RKO (cell line): ENCODE measurements around the gene MYLIP.
"Not testable (repeated sequence)": the region's sequence is repeated elsewhere in the genome, so short reads cannot be mapped to it uniquely, and the experiment has no call there.

ENCODE experiments used
- DNase-seq: peaks from one replicate; pipeline ENCODE4 v3.0.0-alpha.2; 2016; ENCODE audit warnings: low spot score

The MYLIP gene

GRCh38 chr6:16174416-16175078, 45.7 kb downstream of the MYLIP start:
- DNase-seq = no peak

DNA sequence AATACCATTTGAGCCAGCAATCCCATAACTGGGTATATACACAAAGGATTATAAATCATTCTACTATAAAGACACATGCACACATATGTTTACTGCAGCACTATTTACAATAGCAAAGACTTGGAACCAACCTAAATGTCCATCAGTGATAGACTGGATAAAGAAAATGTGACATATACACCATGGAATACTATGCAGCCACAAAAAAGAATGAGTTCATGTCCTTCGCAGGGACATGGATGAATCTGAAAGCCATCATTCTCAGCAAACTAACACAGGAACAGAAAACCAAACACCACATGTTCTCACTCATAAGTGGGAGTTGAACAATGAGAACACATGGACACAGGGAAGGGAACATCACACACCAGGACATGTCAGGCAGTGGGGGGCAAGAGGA, 47.7 kb downstream of the MYLIP start:
- DNase-seq = not testable (repeated sequence)

DNA sequence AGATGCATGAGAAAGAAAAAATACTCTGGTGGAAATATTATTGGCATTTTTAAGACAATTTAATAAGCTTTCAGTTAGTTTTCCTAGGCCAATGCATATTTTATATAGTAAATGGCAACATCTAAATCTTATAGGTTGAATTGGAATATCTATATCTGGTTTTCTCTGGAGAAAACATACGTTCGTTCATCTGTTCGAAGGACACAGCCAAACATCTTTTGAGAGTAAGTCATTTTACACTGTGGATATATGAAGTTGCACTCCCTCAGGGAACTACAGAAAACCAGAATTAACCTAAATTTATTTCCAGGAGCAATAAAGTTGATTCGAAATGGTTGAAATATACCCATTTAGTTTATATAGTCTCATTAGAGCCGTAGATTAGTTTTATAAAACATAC, 49.0 kb downstream of the MYLIP start:
- DNase-seq = no peak

DNA sequence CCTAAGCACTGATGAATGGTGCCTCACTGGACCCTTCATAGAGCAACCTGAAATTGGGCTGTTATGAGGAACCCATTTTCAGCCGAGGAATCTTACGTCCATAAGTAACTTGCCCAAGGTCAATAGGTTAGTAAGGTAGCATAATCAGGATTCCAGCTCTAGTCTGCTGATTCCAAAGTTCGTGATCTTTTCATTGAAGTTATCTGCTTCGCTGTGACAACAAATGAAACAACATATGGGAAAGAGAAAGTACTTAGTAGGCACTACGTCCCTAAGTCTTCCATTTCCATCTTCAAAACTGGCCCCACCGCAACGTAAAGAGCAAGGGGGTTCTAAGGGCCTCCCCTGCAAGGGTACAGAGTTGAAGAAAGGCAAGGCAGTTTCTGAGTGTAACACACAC, 49.5 kb downstream of the MYLIP start:
- no peak for DNase-seq

GRCh38 chr6:16179063-16179462, 50.2 kb downstream of the MYLIP start:
- DNase-seq = no peak

GRCh38 chr6:16179970-16180431, 51.1 kb downstream of the MYLIP start:
- DNase-seq = no peak

DNA sequence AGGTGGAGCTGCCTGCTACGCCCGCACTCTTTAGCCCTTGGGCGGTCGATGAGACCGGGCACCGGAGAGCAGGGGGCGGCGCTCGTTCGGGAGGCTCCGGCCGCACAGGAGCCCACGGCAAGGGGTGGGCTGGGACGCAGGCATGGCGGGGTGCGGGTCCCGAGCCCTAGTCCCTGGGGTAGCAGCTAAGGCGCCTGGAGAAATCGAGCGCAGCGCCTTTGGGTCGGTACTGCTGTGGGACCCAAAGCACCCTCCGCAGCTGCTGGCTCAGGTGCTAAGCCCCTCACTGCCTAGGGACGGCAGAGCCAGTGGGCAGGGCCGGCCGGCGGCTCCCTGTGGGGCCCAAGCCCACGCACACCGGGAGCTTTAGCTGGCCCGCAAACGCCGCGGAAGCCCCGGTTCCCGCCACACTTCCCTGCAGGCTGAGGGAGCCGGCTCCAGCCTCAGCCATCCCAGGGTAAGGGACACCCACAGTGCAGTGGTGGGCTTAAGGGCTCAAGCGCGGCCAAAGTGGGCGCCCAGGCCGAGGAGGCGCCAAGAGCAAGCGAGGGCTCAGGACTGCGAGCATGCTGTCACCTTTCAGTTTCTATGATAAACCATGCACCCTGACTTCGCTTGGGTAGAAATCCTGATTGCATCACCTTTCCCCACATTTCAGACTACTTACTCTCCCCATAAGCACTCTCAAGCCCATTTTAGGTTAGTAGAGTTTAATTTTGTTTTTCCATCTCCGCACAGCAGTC, 52.0 kb downstream of the MYLIP start:
- no peak for DNase-seq

GRCh38 chr6:16181439-16182297, 52.8 kb downstream of the MYLIP start:
- DNase-seq = no peak

GRCh38 chr6:16183187-16183664, 54.3 kb downstream of the MYLIP start:
- peak; percentile 72 for DNase-seq

- DNase-seq = peak; percentile 27
Observed at GRCh38 chr6:16184129-16184528, 55.2 kb downstream of the MYLIP start.

GRCh38 chr6:16184551-16184950, 55.7 kb downstream of the MYLIP start:
- DNase-seq = no peak

GRCh38 chr6:16187176-16187575, 58.3 kb downstream of the MYLIP start:
- no peak for DNase-seq

GRCh38 chr6:16190214-16190613, 61.3 kb downstream of the MYLIP start:
- DNase-seq = no peak

DNA sequence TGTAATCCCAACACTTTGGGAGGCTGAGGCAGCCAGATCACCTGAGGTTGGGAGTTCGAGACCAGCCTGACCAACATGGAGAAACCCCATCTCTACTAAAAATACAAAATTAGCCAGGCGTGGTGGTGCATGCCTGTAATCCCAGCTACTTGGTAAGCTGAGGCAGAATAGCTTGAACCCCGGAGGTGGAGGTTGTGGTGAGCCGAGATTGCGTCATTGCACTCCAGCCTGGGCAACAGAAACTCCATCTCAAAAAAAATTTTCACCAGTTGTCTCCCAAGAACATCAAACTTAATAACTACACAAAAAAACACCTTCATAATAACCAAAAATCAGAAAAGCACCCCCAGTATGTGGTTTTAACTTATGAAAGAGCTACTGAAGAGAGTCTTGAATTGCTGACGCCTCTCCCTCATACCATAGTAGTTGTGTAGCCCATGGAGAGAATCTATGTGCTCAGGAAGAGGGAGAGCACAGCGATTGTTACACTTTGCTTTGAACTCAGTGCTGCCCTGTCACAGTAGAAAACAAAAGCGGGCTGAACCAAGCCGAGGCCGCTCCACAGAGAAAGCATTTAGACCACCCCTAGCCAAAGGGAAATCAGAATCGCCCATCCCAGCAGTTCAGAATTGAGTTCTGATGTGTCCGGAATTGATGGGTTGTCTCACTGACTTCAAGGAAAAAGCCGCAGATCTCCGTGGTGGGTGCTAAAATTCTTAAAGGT, 67.5 kb downstream of the MYLIP start:
- DNase-seq = no peak

DNA sequence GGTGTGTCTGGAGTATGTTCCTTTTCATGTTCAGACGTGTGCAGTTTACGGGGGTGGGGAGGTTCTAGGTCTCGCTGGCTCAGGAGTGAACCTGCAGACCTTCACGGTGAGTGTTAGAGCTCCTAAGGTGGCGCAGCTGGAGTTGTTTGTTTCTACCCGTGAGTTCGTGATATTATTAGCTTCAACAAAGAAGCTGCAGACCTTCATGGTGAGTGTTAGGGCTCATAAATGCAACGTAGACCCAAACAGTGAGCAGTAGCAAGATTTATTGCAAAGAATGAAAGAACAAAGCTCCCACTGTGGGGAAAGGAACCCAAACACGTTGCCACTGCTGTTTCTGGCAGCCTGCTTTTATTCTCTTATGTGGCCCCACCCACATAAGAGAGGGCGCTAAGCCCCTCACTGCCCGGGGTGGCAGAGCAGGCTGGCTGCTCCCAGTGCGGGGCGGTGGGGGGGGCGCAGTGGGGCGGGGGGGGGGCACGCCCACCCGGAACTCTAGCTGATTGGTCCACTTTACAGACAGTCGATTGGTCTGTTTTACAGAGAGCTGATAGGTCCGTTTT, 68.2 kb downstream of the MYLIP start:
- DNase-seq = no peak
